ENCODE measurements around the gene TMEM176B. TPM values are rescaled to one million over a fixed set of nuclear protein-coding genes. Genes with fewer than 3 reads are reported as not detected.

Gene TMEM176B
- total and polyA plus RNA-seq, 2 donors (not counting 3 experiments of a cell fraction or from before 2014, with no cell fraction given): 0.23 TPM; not detected in 1

DNA sequence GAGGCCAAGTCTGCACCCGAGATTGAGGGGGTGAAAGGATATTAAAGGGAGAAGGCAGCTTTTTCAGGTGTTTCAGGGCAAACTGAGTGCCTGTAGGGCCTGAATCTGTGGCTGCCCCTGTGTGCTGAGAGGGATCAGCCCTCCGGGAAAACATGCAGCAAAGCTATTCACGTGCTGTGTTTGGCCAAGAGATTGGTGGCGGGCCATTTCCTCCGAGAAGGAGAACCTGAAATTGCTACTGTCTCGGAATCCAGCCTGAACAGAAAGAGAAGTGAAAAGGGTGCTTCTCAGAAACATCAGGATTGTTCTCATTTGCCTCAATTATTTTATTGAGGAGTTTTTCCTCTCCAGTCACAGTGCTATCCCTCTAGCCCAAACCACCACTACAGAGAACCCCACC is 46.9 kb downstream of the TMEM176B start:
- Histone ChIP-seq H3K27ac (ENCODE audit: insufficient read depth, low read depth, low read length) (no peak overlapping the region), H3K9ac (replicated peaks; ENCODE audit: extremely low read depth, insufficient read depth, low read length) (no peak overlapping the region), H3K4me2 (ENCODE audit: insufficient read depth, low read length) (no peak overlapping the region), H3K9me3 (replicated peaks; ENCODE audit: control insufficient read depth, insufficient read depth, low read length) (no peaks in the 10 kb centered on the region), H3K9me1 (replicated peaks; ENCODE audit: control insufficient read depth, extremely low read depth, insufficient read depth, low read length) (no peaks in the 10 kb centered on the region), H3K4me1 (ENCODE audit: control insufficient read depth, extremely low read depth, insufficient read depth, low read length) (peaks cover 22% of the 10 kb centered on the region), H2AFZ (ENCODE audit: low read depth, low read length) (no peak overlapping the region), H3K27me3 (ENCODE audit: control insufficient read depth in 2 of 2, insufficient read depth in 2 of 2, low read length in 2 of 2) (no peaks in the 10 kb centered on the region), H3K79me2 (ENCODE audit: control insufficient read depth, insufficient read depth, low read length) (no peaks in the 10 kb centered on the region), H4K20me1 (replicated peaks; ENCODE audit: control insufficient read depth, extremely low read depth, insufficient read depth, low read length) (no peaks in the 10 kb centered on the region), H3K4me3 (replicated peaks in 1 of 3; ENCODE audit: insufficient read depth in 1 of 3, low read depth in 1 of 3, low read length in 3 of 3) (no peak overlapping the region), H3K36me3 (ENCODE audit: control insufficient read depth in 2 of 2, extremely low read depth in 1 of 2, insufficient read depth in 2 of 2, low read length in 2 of 2) (no peaks in the 10 kb centered on the region)
- BruUV-seq (replicated peaks): no TSS peak
- dilution Hi-C loops (cut with MboI; ENCODE audit: extremely low pct_ligation_motif_present, low sequenced_read_pairs) (no loop called here), intact Hi-C loops (cut with micrococcal nuclease) (loop anchor here (10.0 kb wide), 1 partner anchor 468 kb away; no protein-coding TSS in a partner anchor)
- CTCF ChIA-PET: interaction anchor here (0.8 to 5.1 kb wide), 3 partner anchors 37 to 383 kb away, joined by 3 to 120 read pairs (median 3); partner anchors contain the start of genes GIMAP1 and GIMAP8
- no peak for DNase-seq (ENCODE audit: low read depth, low spot score)
- TF ChIP-seq FOS (IDR thresholded peaks at IDR 0.05; ENCODE audit: borderline replicate concordance, insufficient read depth, low read length): no peak
- no peak for TF ChIP-seq POLR2AphosphoS5 (IDR thresholded peaks at IDR 0.05; ENCODE audit: insufficient read depth, low read depth, low read length)
- TF ChIP-seq, protein P1, sequence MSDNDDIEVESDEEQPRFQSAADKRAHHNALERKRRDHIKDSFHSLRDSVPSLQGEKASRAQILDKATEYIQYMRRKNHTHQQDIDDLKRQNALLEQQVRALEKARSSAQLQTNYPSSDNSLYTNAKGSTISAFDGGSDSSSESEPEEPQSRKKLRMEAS (IDR thresholded peaks at IDR 0.05; ENCODE audit: insufficient read depth, insufficient read length): no peak
- TF ChIP-seq, protein P2, sequence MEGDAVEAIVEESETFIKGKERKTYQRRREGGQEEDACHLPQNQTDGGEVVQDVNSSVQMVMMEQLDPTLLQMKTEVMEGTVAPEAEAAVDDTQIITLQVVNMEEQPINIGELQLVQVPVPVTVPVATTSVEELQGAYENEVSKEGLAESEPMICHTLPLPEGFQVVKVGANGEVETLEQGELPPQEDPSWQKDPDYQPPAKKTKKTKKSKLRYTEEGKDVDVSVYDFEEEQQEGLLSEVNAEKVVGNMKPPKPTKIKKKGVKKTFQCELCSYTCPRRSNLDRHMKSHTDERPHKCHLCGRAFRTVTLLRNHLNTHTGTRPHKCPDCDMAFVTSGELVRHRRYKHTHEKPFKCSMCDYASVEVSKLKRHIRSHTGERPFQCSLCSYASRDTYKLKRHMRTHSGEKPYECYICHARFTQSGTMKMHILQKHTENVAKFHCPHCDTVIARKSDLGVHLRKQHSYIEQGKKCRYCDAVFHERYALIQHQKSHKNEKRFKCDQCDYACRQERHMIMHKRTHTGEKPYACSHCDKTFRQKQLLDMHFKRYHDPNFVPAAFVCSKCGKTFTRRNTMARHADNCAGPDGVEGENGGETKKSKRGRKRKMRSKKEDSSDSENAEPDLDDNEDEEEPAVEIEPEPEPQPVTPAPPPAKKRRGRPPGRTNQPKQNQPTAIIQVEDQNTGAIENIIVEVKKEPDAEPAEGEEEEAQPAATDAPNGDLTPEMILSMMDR (IDR thresholded peaks at IDR 0.05; ENCODE audit: extremely low read depth in 1 of 2, insufficient read depth in 1 of 2, low read depth in 1 of 2, low read length in 2 of 2): no peak
- TF ChIP-seq POLR2A (IDR thresholded peaks at IDR 0.05; ENCODE audit: low read depth, low read length): no peak
- TF ChIP-seq GATA2 (IDR thresholded peaks at IDR 0.05; ENCODE audit: insufficient read depth, insufficient read length, low read depth, low read length): no peak
- TF ChIP-seq JUN (IDR thresholded peaks at IDR 0.05; ENCODE audit: borderline replicate concordance, insufficient read depth, insufficient read length, low read depth): no peak
- TF ChIP-seq MYC (IDR thresholded peaks at IDR 0.05; ENCODE audit: low read depth, low read length): no peak
- no peak for TF ChIP-seq EZH2 (IDR thresholded peaks at IDR 0.05; ENCODE audit: borderline replicate concordance, low read depth, low read length, severe bottlenecking)
- FAIRE-seq: no peak
- POLR2A ChIA-PET: no interaction called here
